ENCODE data around the gene SLC38A3.

SLC38A3 gene

DNA sequence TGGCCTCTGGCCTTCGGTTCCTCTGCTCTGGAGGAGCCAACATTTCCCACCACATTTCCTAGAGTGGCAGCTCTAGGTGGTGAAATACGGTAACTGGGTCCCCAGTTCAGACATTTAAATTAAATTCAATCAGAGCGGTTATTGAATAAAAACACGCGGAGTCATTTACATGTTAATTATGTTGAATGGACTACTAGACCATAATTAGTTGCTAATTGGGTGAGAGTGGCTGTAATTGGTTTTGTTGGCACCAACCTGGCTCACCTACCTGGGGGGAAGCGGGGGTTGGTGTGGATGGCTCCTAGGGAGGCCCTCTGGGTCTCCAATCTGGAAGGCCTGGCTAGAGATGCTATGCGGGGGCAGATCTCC is 37.2 kb upstream of the SLC38A3 start:
- no peak for DNase-seq (ENCODE audit: extremely low read depth, insufficient read length)
- H3K36me3 ChIP-seq (ENCODE audit: control insufficient read depth, insufficient read depth, low read length), result no peaks in the 10 kb centered on the region
- TF ChIP-seq CTCF (IDR thresholded peaks at IDR 0.05; ENCODE audit: insufficient read depth, low read length, poor library complexity, severe bottlenecking), result no peak
- H3K27me3 ChIP-seq (replicated peaks; ENCODE audit: control insufficient read depth, insufficient read depth, low read length), result no peaks in the 10 kb centered on the region; the same call in 1 of the 2 replicates
- H3K4me3 ChIP-seq (replicated peaks; ENCODE audit: low read depth, low read length), result no peak overlapping the region

DNA sequence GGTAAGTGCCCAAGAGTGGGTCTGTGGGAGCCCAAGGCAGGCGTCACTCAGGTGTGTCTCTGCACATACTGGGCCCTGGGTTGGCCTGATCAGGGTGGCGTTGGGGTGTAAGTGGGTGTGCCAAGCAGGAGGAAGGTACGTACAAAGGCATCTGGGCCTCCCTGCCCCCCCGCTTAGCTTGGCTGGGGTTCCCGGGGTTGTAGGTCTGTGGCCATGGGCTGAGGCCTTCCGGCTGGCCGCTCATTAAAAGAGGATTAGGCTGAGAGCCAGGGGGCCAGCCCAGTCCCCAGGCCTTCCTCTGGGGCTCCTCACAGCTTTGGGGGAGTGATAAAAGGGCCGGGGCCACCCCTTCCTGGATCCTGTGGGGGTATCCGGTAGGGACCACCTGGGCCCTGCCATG is 36.7 kb upstream of the SLC38A3 start:
- H3K4me3 ChIP-seq (replicated peaks; ENCODE audit: low read depth, low read length), result no peak overlapping the region
- no peak for TF ChIP-seq CTCF (IDR thresholded peaks at IDR 0.05; ENCODE audit: insufficient read depth, low read length, poor library complexity, severe bottlenecking)
- DNase-seq (ENCODE audit: extremely low read depth, insufficient read length), result no peak
- no peaks in the 10 kb centered on the region for H3K36me3 ChIP-seq (ENCODE audit: control insufficient read depth, insufficient read depth, low read length)
- no peaks in the 10 kb centered on the region; the same call in 1 of the 2 replicates for H3K27me3 ChIP-seq (replicated peaks; ENCODE audit: control insufficient read depth, insufficient read depth, low read length)

GRCh38 chr3:50168791-50169190 is 36.3 kb upstream of the SLC38A3 start:
- no peaks in the 10 kb centered on the region for H3K36me3 ChIP-seq (ENCODE audit: control insufficient read depth, insufficient read depth, low read length)
- no peak for DNase-seq (ENCODE audit: extremely low read depth, insufficient read length)
- TF ChIP-seq CTCF (IDR thresholded peaks at IDR 0.05; ENCODE audit: insufficient read depth, low read length, poor library complexity, severe bottlenecking), result no peak
- H3K4me3 ChIP-seq (replicated peaks; ENCODE audit: low read depth, low read length), result no peak overlapping the region
- H3K27me3 ChIP-seq (replicated peaks; ENCODE audit: control insufficient read depth, insufficient read depth, low read length), result no peaks in the 10 kb centered on the region; the same call in 1 of the 2 replicates

- H3K36me3 ChIP-seq (ENCODE audit: control insufficient read depth, insufficient read depth, low read length), result no peaks in the 10 kb centered on the region
- no peak for DNase-seq (ENCODE audit: extremely low read depth, insufficient read length)
- no peak for TF ChIP-seq CTCF (IDR thresholded peaks at IDR 0.05; ENCODE audit: insufficient read depth, low read length, poor library complexity, severe bottlenecking)
- no peaks in the 10 kb centered on the region; the same call in 1 of the 2 replicates for H3K27me3 ChIP-seq (replicated peaks; ENCODE audit: control insufficient read depth, insufficient read depth, low read length)
- H3K4me3 ChIP-seq (replicated peaks; ENCODE audit: low read depth, low read length), result no peak overlapping the region
These were observed 35.7 kb upstream of the SLC38A3 start for GRCh38 chr3:50169232-50169832.

GRCh38 chr3:50169858-50170257 is 35.2 kb upstream of the SLC38A3 start:
- TF ChIP-seq CTCF (IDR thresholded peaks at IDR 0.05; ENCODE audit: insufficient read depth, low read length, poor library complexity, severe bottlenecking), result no peak
- H3K27me3 ChIP-seq (replicated peaks; ENCODE audit: control insufficient read depth, insufficient read depth, low read length), result no peaks in the 10 kb centered on the region; the same call in 1 of the 2 replicates
- H3K4me3 ChIP-seq (replicated peaks; ENCODE audit: low read depth, low read length), result no peak overlapping the region
- H3K36me3 ChIP-seq (ENCODE audit: control insufficient read depth, insufficient read depth, low read length), result no peaks in the 10 kb centered on the region
- no peak for DNase-seq (ENCODE audit: extremely low read depth, insufficient read length)

GRCh38 chr3:50170689-50171088 is 34.4 kb upstream of the SLC38A3 start:
- H3K27me3 ChIP-seq (replicated peaks; ENCODE audit: control insufficient read depth, insufficient read depth, low read length), result no peaks in the 10 kb centered on the region; the same call in 1 of the 2 replicates
- no peaks in the 10 kb centered on the region for H3K36me3 ChIP-seq (ENCODE audit: control insufficient read depth, insufficient read depth, low read length)
- no peak overlapping the region for H3K4me3 ChIP-seq (replicated peaks; ENCODE audit: low read depth, low read length)
- no peak for DNase-seq (ENCODE audit: extremely low read depth, insufficient read length)
- no peak for TF ChIP-seq CTCF (IDR thresholded peaks at IDR 0.05; ENCODE audit: insufficient read depth, low read length, poor library complexity, severe bottlenecking)

Measured in GM06990 (cell line).